Activated T-cell treated with anti-CD3 and anti-CD28 coated beads for 24 hours (primary cell): Measurements from ENCODE around the gene LEMD1.

Source experiments
- DNase-seq: peaks from one replicate; pipeline ENCODE4 v3.0.0-alpha.2; 2020; ENCODE audit warnings: low read depth

The LEMD1 gene

DNA sequence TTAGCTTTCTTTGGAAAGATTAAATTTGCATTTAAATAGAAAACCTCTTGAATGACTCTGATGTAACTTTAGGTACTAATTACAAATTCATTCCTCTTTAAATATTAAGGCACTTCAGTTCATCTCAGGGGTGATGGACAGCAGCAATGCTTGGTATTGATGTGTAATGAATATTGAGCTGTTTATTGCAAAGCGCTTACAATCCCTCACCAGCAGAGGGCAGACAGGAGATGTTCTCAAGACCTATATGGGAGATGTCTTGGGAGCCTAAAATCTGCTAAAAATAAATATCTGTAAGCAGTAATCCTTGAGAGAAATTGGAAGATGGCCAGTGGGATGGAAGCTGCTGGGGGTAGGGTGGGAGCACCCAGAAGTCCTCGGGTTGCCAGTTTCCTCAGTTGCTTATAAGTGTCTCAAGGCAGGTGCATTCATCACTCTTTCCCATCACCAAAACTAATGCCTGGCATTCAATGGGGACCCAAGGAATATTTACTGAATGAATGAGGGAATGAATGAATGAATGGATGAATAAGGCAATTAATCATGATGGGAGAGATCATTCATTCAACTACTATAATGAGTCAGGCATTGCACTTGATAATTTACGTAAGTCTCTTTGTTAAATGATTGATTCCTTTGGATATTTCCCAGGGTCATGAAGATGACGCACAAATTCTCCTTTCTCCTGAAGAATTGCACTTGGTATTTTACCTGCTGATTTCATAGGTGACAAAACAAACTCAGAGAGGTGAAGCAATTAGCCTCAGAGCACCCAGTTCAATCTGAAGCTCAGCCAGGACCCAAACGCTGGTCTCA is 67.4 kb downstream of the LEMD1 start:
- DNase-seq: peak; percentile 49

DNA sequence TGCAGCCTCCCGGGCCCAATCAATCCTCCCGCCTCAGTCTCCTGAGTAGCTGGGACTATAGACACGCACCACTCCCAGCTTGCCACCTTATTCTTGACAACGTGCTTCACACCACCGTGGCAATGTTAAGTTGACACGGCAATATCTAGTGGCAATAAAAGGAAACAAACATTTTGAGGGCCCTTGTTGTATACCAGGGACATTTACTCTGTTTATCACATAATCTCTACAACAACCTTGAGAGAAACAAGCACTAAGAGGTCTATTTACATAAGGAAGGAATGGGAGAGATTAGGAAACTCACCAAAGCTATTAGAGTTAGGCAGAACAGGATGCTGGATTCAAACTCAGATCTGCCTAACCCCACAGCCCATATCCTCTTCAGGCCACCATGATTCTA is 68.2 kb downstream of the LEMD1 start:
- no peak for DNase-seq

- DNase-seq: no peak
Observed at GRCh38 chr1:205353191-205353590, 68.7 kb downstream of the LEMD1 start.

DNA sequence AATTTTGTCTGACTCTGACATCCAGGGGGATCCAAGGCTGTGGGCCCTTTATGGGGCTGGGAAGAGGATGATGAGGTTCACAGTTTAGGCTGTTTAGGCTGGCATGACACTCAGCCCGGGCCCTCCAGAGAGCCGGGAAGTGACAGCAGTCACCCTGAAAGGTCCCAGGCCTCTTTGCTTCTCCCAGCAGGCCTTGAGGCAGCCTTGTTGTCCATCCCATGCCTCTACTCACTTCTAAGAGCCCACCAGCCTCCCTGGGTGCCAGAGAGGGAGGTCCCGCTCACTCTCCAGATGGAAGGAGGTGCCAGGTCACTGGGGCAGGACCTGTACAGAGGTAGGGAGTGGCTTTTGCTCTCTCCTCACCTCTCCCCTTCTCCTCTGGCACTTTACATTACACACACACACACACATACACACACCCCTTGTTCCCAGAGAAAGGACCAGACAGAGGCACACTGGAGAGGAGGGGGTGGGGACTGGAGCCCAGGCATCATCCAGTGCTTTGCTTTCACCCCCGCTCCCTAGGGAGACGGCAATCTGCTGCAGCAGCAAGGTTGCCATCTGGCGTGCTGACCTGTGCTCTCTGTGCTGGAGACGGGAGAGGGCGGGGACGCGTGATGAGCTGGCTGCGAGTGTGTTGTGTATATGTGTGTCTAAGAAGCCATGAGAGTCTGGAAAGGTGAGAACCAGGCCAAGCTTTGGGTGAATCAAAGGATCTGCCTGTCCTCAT is 69.7 kb downstream of the LEMD1 start:
- no peak for DNase-seq

DNA sequence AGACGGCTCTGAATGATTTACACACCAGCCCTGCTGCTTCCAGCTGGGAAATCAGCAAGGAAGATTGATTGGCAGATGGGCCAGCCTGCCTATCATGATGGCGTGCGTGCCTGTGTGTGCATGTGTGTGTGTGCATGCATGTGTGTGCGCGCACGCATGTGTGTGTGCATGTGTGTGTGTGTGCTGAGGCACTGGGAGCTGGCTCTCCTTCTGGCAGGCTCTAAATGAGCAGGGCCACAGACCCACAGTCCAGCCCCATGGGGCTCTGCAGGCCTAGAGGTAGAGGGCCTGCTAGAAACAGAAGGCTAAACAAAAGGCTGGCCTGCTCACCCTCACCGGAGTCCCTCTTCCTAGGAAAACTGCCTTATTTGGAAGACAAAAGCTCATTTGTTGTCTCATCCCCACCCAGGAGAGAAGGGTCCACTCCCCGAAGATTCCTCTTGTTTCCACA is 71.1 kb downstream of the LEMD1 start:
- DNase-seq: no peak

DNA sequence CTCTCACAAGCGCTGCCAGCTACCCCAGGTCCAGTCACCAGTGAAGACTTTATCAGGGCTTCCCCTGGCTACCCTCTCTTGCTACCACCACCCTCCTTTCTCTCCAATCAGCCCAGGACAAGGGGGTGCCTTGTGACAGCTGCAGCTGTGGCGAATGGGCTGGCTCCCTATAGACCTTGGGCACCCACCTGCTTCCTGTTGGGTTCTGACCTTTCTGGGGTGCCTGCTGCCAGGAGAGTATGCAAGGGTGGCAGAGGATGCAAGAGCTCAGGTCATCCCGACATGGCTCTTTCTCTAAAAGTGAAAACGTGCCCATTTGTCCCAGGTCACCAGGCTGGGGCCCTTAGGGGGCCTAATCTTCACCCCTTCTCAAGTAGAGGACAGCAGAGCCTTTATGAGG is 71.7 kb downstream of the LEMD1 start:
- no peak for DNase-seq

- no peak for DNase-seq
Observed at GRCh38 chr1:205348554-205349487, 73.0 kb downstream of the LEMD1 start.

DNA sequence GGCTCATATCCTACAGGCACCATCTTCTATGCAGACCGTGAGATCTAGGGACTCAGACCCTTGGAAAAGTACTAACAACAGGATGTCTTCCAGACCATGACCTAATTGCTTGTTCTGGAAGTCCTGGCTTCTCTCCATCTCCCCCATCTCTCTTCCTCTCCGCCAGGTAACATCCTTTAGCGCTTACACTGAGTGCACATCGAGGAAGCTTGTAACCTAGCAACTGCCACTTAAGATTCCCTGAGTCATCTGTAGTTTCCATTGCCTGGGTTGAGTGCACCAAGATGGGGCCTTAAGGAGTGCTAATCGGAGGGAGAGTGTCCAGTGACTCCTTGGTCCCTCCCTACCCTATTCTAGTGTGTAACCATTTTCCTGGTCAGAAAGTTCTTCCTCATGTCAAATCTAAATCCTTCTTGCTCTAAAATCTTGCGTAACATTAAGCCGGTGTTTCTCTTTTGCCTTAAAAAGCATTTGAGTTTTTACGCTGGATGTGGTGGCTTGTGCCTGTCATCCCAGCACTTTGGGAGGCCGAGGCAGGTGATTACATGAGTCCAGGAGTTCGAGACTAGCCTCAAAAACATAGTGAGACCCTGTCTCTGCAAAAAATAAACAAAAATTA is 74.8 kb downstream of the LEMD1 start:
- DNase-seq: no peak

DNA sequence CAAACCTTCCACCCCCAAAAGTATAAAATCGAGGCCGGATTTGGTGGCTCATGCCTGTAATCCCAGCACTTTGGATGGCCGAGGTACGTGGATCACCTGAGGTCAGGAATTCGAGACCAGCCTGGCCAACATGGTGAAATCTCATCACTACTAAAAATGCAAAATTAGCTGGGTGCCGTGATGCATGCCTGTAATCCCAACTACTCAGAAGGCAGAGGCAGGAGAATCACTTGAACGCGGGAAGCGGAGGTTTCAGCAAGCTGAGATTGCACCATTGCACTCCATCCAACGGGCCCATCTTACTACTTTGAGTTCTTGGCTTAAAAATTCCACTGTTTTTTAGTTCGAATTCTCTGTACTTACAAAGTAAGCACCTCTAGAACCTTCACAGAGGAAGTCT is 76.1 kb downstream of the LEMD1 start:
- no peak for DNase-seq

- peak; percentile 25 for DNase-seq
Observed at GRCh38 chr1:205344066-205344928, 77.6 kb downstream of the LEMD1 start.

DNA sequence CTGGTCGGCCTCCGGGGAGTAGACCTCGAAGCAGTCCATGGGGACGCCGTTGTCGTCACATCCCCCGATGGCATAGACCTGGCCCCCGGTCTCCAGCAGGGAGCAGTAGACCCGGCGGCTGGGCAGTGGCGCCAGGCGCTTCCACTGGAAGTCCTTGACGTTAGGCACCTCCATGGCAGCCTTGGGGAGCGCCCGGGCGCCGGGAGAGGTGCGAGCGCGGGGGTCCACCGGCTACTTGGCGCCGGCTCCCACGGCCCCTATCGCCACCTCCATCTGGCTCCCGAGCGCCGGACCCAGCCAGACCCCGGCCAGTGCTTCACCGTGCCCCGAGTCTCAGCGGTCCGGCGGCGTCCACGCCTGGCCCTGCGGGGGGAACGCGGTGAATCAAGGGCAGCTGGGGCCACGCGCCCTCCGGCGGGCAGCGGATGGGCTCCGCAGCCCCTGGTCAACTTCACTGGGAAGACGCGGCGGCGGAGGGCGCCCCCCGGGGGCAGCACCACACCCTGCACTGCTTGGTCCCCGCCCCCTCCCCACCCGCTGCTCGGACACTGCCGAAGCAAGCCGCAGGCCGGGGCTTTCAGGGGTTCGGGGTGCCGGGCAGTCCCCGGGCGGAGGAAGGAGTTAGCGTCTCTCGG is 78.3 kb downstream of the LEMD1 start:
- DNase-seq: no peak

DNA sequence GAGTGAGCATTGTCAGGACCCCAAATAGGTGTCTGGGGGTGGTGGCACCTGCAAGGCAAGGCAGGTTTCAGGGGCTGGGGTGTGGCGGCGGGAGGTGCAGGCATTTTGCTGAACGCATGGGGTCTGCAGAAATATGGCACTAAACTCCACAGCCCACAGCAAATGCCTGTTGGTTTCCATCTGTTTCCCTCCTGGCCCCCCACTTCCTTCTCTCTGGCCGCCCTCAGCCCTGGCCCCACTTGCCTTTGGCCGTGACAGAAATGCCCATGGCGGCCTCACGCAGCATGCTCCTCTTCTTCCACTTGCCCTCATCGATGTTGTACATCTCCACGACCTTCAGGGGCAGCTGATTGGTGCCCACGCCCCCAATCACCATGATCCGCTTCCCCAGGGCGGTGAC is 78.9 kb downstream of the LEMD1 start:
- no peak for DNase-seq

GRCh38 chr1:205340676-205341075 is 81.2 kb downstream of the LEMD1 start:
- no peak for DNase-seq

- DNase-seq: no peak
Observed at GRCh38 chr1:205339717-205340116, 82.1 kb downstream of the LEMD1 start.

GRCh38 chr1:205339197-205339702 is 82.6 kb downstream of the LEMD1 start:
- DNase-seq: no peak

GRCh38 chr1:205338011-205338410 is 83.8 kb downstream of the LEMD1 start:
- no peak for DNase-seq

DNA sequence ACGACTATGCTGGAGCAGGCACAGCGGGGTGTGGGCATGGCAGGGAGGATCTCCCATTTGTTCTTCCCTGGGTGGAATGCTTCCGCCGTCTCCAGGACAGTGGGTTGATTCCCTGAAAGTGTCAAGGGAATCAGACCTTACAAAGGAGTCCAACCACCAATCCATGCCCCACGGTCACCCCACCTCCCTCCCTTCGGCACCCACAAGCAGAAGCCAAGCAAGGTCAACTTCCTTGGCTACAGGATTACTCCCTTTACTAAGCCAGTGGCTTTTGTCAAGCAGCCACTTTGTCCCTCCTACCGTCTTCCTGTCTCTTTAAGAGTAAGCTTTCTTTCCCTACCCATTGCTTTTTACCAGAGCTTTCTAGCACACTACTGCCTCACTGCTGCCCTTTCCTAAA is 84.4 kb downstream of the LEMD1 start:
- DNase-seq: no peak

DNA sequence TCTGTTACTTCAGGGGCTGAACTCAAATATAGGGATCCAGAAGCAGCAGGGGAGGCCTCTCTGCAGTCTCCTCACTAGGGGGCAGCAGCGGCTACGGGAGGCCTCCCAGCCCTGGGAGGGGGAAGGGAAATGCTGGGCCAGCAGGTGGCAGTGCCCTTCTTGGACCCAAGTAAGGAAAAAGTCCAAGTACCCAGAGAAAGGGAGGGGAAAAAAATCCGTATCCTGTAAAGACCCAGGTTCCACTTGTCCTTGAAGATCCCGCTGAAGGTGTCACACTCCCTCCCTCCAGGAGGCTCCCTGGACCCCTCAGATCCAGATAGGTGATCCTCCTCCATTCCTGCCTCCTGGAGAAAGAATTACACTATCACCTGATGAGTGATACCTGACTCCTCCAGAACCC is 86.2 kb downstream of the LEMD1 start:
- DNase-seq: peak; percentile 66

GRCh38 chr1:205332015-205332791 is 89.7 kb downstream of the LEMD1 start:
- no peak for DNase-seq
